SK-N-MC (cell line): ENCODE data around the gene ELF2.

ENCODE experiments used
- EZH2 ChIP-seq: fragments of 200-600 bp; sonication (generic); IDR thresholded peaks from one replicate; pipeline ENCODE4 v1.6.1; 2017; ENCODE audit warnings: antibody characterized with exemption
- FOXP2 ChIP-seq: optimal IDR thresholded peaks from 2 replicates; pipeline ENCODE3; 2011; ENCODE audit warnings: mild to moderate bottlenecking, moderate library complexity; ENCODE audit not compliant: insufficient read depth; ENCODE audit errors: extremely low read length, control extremely low read depth
- POLR2AphosphoS5 ChIP-seq: IDR thresholded peaks from 2 replicates; pipeline ENCODE4 v1.6.1; 2012; ENCODE audit warnings: mild to moderate bottlenecking, low read depth, low read length, borderline replicate concordance

DNA sequence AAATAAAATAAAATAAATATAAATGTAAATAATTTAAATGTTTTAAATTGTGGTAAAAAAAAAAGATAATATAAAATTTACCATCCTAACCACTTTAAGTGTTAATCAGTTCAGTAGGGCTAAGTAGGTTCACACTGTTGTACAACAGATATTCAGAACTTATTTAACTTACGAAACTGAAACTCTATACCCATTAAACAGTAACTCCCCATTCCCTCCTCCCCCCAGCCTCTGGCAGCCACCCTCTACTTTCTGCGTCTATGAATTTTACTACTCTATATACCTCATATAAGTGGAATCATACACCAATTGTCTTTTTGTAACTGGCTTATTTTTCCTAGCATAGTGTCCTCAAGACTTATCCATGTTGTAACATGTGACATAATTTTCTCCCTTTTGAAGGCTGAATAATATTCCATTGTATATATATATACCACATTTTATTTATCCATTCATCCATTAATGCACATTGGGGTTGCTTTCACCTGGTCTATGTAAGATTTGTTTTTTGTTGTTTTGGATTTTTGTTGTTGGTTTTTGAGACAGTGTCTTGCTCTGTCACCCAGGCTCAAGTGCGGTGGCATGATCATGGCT is 32.5 kb upstream of the ELF2 start:
- TF ChIP-seq EZH2 (no peak), POLR2AphosphoS5 (no peak), FOXP2 (no peak)
